ENCODE results near the gene SULT1A3.

Gene SULT1A3

DNA sequence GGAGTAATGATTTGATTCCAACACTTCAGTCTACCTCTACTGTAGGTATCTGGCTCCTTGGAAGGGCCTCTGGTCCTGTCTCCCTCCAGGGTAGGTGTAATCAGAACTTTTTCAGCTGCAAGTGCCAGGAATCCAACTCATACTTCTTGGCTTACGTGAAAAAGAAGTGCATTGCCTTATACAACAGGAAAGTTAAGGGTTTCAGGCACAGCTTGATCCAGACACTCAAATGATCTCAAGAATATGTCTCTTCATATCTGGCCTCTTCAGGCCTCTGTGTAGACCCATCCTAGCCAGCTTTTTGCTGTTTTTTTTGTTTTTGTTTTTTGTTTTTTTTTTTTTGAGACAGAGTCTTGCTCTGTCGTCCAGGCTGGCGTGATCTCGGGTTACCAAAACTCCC is 19.9 kb upstream of the SULT1A3 start:
- Histone ChIP-seq H3K9me3 (ENCODE audit: control insufficient read depth, low read depth, low read length) (no peaks in the 10 kb centered on the region), H3K4me3 (ENCODE audit: low read length) (no peak overlapping the region), H3K36me3 (ENCODE audit: control insufficient read depth, low read depth, low read length) (no peaks in the 10 kb centered on the region), H3K9ac (ENCODE audit: low read length) (no peak overlapping the region), H3K27me3 (ENCODE audit: control insufficient read depth, insufficient read depth, low read length) (peaks cover 19% of the 10 kb centered on the region), H3K27ac (ENCODE audit: low read length) (no peak overlapping the region), H3K4me1 (ENCODE audit: control insufficient read depth, low read depth, low read length) (no peaks in the 10 kb centered on the region)

- Histone ChIP-seq H3K4me3 (ENCODE audit: low read length) (no peak overlapping the region), H3K9ac (ENCODE audit: low read length) (no peak overlapping the region), H3K27me3 (ENCODE audit: control insufficient read depth, insufficient read depth, low read length) (peaks cover 27% of the 10 kb centered on the region), H3K9me3 (ENCODE audit: control insufficient read depth, low read depth, low read length) (no peaks in the 10 kb centered on the region), H3K4me1 (ENCODE audit: control insufficient read depth, low read depth, low read length) (no peaks in the 10 kb centered on the region), H3K27ac (ENCODE audit: low read length) (no peak overlapping the region), H3K36me3 (ENCODE audit: control insufficient read depth, low read depth, low read length) (no peaks in the 10 kb centered on the region)
These were observed 19.1 kb upstream of the SULT1A3 start for GRCh38 chr16:30179931-30180330.

- Histone ChIP-seq H3K9ac (ENCODE audit: low read length) (no peak overlapping the region), H3K27ac (ENCODE audit: low read length) (no peak overlapping the region), H3K4me3 (ENCODE audit: low read length) (no peak overlapping the region), H3K4me1 (ENCODE audit: control insufficient read depth, low read depth, low read length) (no peaks in the 10 kb centered on the region), H3K27me3 (ENCODE audit: control insufficient read depth, insufficient read depth, low read length) (peaks cover 27% of the 10 kb centered on the region), H3K9me3 (ENCODE audit: control insufficient read depth, low read depth, low read length) (no peaks in the 10 kb centered on the region), H3K36me3 (ENCODE audit: control insufficient read depth, low read depth, low read length) (no peaks in the 10 kb centered on the region)
These were observed 18.3 kb upstream of the SULT1A3 start for GRCh38 chr16:30180741-30181140.

DNA sequence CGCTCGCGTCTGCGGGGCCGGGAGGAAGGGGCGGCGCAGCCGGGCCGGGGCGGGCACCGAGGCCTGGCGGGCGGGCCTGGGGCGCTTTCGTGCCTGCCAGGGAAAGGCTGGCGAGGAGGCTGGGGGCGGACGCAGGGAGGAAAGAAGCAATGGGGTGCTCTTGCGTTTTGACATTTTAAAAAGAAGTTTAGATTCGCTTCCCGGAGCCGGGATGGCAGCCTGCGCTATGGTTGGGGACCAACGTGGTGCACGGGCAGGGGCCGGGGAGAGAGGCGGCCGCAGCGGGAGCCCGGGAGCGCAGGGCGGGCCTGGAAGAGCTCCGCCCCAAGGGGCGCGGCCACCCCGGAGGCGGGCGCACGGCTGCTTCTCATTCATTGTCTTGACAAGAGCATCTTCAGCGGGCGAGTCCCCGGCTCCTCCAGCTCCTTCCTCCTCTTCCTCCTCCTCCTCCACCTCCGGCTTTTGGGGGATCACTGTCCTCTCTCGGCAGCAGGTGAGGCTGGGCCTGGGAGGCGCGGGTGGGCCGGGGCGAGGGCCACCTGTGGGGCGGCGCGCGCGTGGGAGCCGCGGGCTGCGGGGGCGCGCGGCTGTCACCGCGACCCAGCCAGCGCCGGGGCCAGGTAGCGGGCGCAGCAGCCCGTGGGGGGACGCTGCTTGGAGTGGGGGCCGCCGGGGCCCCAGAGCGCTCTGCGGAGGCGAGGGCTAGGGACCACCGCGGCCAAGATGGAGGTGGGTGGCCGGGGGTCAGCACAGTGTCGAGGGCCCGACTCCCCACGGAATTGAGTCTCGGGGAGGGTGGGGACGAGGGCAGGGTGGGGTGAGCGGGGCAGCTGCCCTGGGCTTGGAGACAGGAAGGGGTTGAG is 15.6 kb upstream of the SULT1A3 start, which contains the start of gene CORO1A:
Gene CORO1A, plus strand, starts transcription at position 370 of the 863 bp plus-strand sequence. CDS start 1,608 bp downstream, outside the sequence.
- no peak within 1 kb of the TSS for H3K27ac ChIP-seq (ENCODE audit: low read length)
- no peaks in the 10 kb centered on the region for H3K9me3 ChIP-seq (ENCODE audit: control insufficient read depth, low read depth, low read length)
- H3K36me3 ChIP-seq (ENCODE audit: control insufficient read depth, low read depth, low read length) = no peaks in the 10 kb centered on the region
- H3K4me3 ChIP-seq (ENCODE audit: low read length) = peak within 1 kb of the TSS; percentile 54
- no peak within 1 kb of the TSS for H3K9ac ChIP-seq (ENCODE audit: low read length)
- no peaks in the 10 kb centered on the region for H3K4me1 ChIP-seq (ENCODE audit: control insufficient read depth, low read depth, low read length)
- H3K27me3 ChIP-seq (ENCODE audit: control insufficient read depth, insufficient read depth, low read length) = peaks cover 27% of the 10 kb centered on the region

GRCh38 chr16:30184096-30184890 is 14.8 kb upstream of the SULT1A3 start:
- Histone ChIP-seq H3K36me3 (ENCODE audit: control insufficient read depth, low read depth, low read length) (no peaks in the 10 kb centered on the region), H3K9me3 (ENCODE audit: control insufficient read depth, low read depth, low read length) (no peaks in the 10 kb centered on the region), H3K27me3 (ENCODE audit: control insufficient read depth, insufficient read depth, low read length) (peaks cover 27% of the 10 kb centered on the region), H3K27ac (ENCODE audit: low read length) (no peak overlapping the region), H3K4me3 (ENCODE audit: low read length) (peak overlapping the region; percentile 54), H3K4me1 (ENCODE audit: control insufficient read depth, low read depth, low read length) (no peaks in the 10 kb centered on the region), H3K9ac (ENCODE audit: low read length) (no peak overlapping the region)

- Histone ChIP-seq H3K36me3 (ENCODE audit: control insufficient read depth, low read depth, low read length) (no peaks in the 10 kb centered on the region), H3K27ac (ENCODE audit: low read length) (no peak overlapping the region), H3K27me3 (ENCODE audit: control insufficient read depth, insufficient read depth, low read length) (peaks cover 27% of the 10 kb centered on the region), H3K4me1 (ENCODE audit: control insufficient read depth, low read depth, low read length) (no peaks in the 10 kb centered on the region), H3K9me3 (ENCODE audit: control insufficient read depth, low read depth, low read length) (no peaks in the 10 kb centered on the region), H3K4me3 (ENCODE audit: low read length) (no peak overlapping the region), H3K9ac (ENCODE audit: low read length) (no peak overlapping the region)
These were observed 14.0 kb upstream of the SULT1A3 start for GRCh38 chr16:30184891-30185682.

DNA sequence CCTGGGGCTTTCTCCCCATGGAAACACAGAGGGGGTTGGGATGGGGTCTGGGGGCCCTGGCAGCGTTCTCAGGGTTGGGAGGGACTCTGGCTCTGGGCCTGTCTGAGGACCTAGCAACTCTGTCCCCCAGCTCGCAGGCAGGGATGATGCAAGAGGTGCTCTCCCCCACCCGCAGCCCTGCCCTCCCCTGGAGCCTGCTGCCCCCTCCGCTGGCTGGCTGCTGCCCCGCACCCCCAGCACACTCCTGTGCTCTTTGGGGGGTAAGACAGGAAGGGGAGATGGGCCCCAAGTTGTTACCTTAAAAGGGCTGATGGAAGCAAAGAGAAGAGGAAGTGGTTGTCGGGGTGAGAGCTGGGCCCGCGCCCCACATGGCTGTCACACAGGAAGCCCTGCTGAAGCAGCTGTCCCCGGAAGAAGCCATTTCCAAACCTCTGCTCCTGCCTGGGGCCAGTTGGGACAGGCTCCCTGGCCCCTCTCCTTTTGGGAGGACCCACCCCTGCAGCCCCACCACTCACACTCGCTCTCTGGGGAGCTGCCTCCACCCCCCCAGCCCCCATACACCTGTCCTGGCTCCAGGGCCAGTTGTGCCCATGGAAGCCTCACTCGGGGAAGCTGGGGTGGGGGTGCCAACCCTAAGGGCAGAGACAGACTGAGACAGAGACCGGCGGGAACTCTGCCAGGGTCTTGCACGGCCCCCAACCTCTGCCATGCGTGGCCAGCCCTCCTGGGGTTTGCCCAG is 13.2 kb upstream of the SULT1A3 start:
- Histone ChIP-seq H3K36me3 (ENCODE audit: control insufficient read depth, low read depth, low read length) (no peaks in the 10 kb centered on the region), H3K4me1 (ENCODE audit: control insufficient read depth, low read depth, low read length) (no peaks in the 10 kb centered on the region), H3K9me3 (ENCODE audit: control insufficient read depth, low read depth, low read length) (no peaks in the 10 kb centered on the region), H3K27ac (ENCODE audit: low read length) (no peak overlapping the region), H3K4me3 (ENCODE audit: low read length) (no peak overlapping the region), H3K9ac (ENCODE audit: low read length) (no peak overlapping the region), H3K27me3 (ENCODE audit: control insufficient read depth, insufficient read depth, low read length) (peaks cover 26% of the 10 kb centered on the region)

DNA sequence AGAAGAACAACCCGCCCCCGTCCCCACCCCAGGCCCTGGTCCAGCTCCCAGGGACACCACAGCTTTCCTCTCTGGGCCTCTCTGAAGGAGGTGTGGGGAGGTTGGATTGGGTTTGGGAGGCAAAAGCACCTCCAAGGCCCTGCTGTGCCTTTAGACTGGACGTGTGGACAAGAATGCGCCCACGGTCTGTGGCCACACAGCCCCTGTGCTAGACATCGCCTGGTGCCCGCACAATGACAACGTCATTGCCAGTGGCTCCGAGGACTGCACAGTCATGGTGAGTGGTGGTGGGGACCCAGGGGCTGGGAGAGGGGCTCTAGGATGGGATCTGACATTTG is 12.6 kb upstream of the SULT1A3 start:
- no peaks in the 10 kb centered on the region for H3K36me3 ChIP-seq (ENCODE audit: control insufficient read depth, low read depth, low read length)
- no peak overlapping the region for H3K27ac ChIP-seq (ENCODE audit: low read length)
- no peaks in the 10 kb centered on the region for H3K9me3 ChIP-seq (ENCODE audit: control insufficient read depth, low read depth, low read length)
- no peak overlapping the region for H3K9ac ChIP-seq (ENCODE audit: low read length)
- peaks cover 22% of the 10 kb centered on the region for H3K27me3 ChIP-seq (ENCODE audit: control insufficient read depth, insufficient read depth, low read length)
- no peaks in the 10 kb centered on the region for H3K4me1 ChIP-seq (ENCODE audit: control insufficient read depth, low read depth, low read length)
- no peak overlapping the region for H3K4me3 ChIP-seq (ENCODE audit: low read length)

DNA sequence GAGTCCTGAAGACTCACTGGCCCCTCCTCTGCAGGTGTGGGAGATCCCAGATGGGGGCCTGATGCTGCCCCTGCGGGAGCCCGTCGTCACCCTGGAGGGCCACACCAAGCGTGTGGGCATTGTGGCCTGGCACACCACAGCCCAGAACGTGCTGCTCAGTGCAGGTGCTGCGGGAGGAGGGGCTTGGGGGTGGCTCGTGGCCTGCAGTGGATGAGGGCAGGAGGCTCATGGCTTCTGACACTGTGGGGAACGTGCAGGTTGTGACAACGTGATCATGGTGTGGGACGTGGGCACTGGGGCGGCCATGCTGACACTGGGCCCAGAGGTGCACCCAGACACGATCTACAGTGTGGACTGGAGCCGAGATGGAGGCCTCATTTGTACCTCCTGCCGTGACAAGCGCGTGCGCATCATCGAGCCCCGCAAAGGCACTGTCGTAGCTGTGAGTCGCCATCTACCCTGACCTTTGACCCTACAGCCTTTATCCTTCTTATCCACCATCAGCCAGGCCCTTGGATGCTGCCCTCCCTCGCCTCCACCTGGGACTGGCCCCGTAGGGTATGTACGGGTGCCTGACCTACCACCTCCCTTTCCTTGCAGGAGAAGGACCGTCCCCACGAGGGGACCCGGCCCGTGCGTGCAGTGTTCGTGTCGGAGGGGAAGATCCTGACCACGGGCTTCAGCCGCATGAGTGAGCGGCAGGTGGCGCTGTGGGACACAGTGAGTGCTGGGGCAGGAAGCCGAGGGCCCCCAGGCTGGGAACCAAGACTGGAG is 12.1 kb upstream of the SULT1A3 start:
- Histone ChIP-seq H3K36me3 (ENCODE audit: control insufficient read depth, low read depth, low read length) (no peaks in the 10 kb centered on the region), H3K9ac (ENCODE audit: low read length) (no peak overlapping the region), H3K9me3 (ENCODE audit: control insufficient read depth, low read depth, low read length) (no peaks in the 10 kb centered on the region), H3K27me3 (ENCODE audit: control insufficient read depth, insufficient read depth, low read length) (peaks cover 20% of the 10 kb centered on the region), H3K4me3 (ENCODE audit: low read length) (no peak overlapping the region), H3K27ac (ENCODE audit: low read length) (no peak overlapping the region), H3K4me1 (ENCODE audit: control insufficient read depth, low read depth, low read length) (no peaks in the 10 kb centered on the region)

DNA sequence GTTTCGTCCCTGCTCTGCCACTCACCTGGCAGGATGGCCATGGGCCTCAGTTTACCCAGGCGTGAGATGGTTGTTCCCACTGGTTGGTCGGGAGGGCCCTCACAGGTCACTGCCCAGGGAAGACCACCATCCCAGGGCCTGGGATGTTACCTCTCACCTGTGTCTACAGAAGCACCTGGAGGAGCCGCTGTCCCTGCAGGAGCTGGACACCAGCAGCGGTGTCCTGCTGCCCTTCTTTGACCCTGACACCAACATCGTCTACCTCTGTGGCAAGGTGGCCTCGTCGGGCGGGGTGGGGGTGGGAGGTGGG is 11.5 kb upstream of the SULT1A3 start:
- no peaks in the 10 kb centered on the region for H3K9me3 ChIP-seq (ENCODE audit: control insufficient read depth, low read depth, low read length)
- H3K27me3 ChIP-seq (ENCODE audit: control insufficient read depth, insufficient read depth, low read length) = peaks cover 15% of the 10 kb centered on the region
- no peaks in the 10 kb centered on the region for H3K4me1 ChIP-seq (ENCODE audit: control insufficient read depth, low read depth, low read length)
- no peaks in the 10 kb centered on the region for H3K36me3 ChIP-seq (ENCODE audit: control insufficient read depth, low read depth, low read length)
- no peak overlapping the region for H3K9ac ChIP-seq (ENCODE audit: low read length)
- no peak overlapping the region for H3K27ac ChIP-seq (ENCODE audit: low read length)
- no peak overlapping the region for H3K4me3 ChIP-seq (ENCODE audit: low read length)
